ENCODE data around the gene NABP2.
A peak's percentile ranks its signal among the peaks of the same experiment; 100 is the strongest.
"Not testable (repeated sequence)": the region's sequence is repeated elsewhere in the genome, so short reads cannot be mapped to it uniquely, and the experiment has no call there.

NABP2 gene

DNA sequence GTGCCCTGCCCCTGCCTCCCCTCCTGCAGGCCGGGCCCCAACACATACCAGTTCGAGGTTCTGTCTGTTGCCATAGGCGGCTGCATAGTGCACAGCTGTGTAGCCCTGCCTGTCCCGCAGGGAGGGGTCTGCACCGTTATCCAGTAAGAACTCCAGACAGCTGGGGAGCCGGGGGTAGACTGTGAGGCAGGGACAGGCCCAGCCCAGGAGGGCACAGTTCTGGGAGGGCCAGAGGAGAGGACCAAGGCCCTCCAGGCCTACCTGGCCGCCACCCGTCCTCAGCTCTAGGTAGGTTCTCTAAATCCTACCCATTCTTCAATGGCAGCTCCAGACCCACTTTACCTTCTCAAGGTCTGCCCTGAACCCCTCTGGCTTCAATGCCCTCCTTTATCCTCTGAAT is 24.6 kb downstream of the NABP2 start:
- DNase-seq: no peak

DNA sequence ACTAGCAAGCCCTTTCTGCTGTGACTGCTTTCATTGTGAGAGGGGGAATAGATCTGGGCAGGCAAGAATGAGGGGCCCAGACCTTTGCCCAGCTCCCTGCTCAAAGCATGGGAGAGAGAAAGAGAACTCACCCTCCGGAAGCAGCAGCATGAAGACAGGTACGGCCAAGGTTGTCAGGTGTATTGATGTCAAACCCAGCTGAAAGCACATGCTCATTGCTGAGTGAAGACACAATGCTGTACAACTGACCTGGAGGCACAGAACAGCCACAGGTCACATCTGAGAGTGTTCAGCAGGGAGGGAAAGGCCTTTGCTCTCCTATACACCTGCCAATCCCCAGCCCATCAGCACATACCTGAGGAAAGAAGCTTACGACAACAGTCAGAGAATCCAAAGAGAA is 28.5 kb downstream of the NABP2 start:
- no peak for DNase-seq

DNA sequence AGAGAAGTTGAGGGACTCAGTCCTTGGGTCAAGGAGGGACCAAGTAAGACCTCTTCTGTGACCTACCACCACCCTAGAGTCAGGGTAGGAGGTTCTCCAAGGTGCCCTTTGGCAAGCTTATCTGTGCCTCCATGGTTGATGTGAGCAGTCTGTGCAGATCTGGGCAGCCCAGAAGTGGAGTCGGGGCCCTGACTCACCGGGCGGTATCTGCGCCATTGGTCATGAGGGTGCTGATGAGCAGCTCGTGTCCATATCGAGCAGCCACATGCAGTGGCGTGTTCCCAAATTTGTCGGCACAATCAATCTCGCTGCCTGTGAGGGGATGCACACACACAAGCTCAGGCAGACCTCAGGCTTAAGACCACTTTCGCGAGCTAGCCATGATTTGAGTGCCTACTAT is 28.9 kb downstream of the NABP2 start:
- DNase-seq: no peak

DNA sequence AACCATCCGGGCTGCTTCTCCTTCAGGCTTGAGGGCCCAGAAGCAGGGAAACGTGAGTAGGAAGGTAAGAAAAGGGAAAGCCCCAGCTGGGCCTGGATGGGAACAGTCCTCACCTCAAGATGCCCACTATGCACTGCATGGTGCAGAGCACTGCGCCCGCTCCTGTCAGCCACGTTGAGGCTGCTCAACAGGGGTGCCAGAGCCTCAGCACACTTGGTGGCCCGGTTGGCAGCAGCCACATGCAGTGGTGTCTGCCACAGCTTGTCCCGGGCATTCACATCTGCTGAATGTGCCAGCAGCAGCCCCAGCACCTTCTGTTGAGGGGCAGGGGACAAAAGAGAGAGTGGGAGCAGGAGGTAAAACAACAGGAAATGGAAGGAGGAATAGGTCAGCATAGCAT is 31.5 kb downstream of the NABP2 start:
- DNase-seq: no peak

DNA sequence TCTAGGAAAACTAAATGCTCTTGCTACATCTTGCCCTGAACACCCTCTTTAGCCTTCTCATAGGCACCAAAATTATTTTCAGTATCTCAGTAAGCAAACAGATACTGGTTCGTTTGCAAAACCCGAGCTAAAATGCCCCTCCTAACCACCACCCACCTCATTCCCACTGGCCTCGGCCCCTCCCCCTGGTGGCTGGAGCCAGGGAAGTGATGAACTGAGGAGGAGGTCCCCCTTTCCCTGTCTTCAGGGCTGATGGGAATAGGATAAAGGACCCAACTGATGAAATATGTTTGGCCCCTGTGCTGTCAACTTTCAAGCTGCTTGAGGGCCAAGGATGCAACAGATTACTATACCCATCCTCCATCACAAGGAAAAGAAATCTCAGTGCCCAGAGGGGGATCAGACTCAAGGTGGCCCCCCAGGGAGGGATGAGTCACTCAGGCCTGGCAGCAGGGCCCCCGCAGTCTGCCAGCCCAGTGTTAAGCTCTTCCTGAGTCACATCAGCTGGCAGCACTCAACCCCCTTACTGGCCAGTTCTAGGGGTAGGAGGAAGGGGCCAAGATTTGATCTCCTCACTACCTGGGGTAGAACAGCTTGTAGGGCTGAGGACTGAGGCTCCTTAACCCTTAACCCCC is 32.3 kb downstream of the NABP2 start:
- no peak for DNase-seq

DNA sequence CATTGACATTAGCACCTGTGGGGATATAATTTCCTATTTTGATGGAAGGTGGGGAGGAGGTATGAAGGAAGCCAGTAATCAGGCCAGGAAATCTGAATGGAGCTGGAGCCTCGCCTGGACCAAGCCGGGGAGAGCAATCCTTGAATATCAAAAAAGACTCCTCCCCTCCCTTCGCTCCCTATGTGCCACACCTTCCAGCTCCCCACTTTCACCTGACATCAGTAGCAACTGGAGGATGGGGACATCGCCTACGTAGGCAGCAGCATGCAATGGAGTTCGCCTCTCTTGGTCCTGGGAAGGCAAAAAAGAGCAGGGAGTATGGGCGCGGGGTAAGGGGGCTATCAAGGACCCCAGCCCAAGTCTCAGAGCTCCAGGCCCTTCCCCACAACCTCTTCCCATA is 32.9 kb downstream of the NABP2 start:
- DNase-seq: no peak

DNA sequence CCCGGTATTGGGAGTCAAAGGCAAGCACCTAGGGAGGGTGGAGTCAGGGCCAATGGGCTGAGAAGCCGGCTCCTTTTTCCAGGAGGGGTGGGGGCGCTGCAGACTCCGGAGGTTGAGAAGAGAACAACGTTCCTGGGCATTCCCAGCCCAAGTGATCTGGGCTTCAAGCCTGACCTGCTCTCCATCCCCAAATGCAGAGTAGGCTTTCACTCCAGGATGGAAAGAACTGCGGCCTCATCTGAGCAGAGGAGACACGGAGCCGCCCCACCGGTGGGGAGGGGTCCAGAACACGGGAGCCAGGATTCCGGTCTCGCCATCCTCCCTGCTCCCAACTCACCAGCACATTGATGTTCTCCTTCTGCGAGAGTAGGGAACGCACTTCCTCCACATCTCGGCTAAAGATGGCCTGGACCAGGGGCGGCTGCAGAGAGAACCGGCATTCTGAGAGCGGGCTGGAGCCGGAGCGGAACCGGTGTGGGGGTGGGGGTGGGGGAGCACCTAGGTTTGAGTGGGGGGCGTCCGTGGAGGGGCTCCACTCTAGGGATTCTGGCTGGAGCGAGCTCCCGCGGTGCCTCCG is 33.4 kb downstream of the NABP2 start:
- no peak for DNase-seq

DNA sequence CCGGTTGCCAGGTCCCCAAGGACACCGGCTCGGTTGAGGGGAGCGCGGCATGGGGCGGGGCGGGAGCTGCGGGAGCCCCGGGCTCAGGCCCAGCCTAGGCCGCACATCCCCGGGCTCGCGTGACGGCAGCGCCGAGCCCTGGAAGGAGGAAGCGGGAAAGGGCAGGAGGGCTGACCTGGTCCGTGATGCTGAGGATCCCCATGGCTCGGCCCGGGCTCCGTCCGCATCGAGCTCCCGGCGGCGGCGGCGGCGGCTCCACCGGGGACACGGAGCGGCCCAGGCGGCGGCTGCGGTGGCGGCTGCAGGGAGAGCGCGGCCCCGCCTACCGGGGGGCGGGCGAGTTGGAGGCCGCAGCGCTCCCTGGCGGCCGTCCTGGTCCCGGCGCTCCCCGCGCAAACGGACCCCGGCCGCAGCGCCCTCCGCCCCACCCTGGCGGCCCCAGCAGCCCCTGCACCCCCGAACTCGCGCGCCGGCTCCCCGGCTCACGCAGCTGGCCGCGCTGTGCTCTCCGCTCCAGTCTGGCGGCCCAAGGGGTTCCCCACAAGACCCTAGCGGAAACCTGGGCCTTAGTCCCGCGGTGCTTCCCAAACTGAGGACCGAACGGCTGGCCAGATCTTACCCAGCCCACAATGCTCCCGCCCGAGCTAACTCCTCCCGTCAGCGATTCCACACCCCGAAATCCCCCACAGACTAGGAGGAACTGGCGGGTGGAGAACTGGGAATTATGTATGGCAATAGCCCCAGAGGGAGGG is 34.1 kb downstream of the NABP2 start, which contains the start of gene ANKRD52:
Gene ANKRD52, minus strand, starts transcription at position 317 of the 752 bp plus-strand sequence. Its CDS starts 115 bp downstream, at position 202.
- DNase-seq: peak; percentile 83

DNA sequence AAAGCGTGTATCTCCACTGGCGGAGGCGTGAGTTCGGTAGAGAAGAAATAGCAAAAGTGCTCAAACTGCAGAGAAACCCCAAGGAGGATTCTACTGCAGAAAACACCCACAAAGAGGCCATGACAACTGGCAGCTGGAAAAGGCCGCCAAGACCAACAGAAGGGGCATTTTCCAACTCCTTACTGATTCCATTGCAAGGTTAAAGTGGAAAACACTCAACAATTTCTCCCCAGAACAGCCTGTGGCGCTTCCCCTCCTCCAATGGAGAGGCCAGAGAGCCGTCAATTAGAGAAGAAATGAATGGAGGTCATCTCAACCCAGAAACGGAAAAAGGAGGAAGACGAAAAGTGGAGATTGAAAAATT is 34.7 kb downstream of the NABP2 start:
- DNase-seq: no peak

DNA sequence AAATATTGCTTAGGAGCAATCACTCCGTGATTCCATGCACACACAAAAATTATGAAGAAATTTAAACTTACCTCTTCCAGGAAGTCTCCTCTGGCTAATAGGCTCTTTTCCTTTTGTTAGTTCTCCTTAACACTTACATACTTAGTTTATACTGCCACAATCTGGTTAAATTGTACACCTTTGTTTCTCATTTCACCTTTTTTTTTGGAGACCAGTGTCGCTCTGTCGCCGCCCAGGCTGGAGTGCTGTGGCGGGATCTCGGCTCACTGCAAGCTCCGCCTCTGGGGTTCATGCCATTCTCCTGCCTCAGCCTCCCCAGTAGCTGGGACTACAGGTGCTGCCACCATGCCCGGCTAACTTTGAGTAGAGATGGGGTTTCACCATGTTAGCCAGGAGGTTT is 36.2 kb downstream of the NABP2 start:
- no peak for DNase-seq

DNA sequence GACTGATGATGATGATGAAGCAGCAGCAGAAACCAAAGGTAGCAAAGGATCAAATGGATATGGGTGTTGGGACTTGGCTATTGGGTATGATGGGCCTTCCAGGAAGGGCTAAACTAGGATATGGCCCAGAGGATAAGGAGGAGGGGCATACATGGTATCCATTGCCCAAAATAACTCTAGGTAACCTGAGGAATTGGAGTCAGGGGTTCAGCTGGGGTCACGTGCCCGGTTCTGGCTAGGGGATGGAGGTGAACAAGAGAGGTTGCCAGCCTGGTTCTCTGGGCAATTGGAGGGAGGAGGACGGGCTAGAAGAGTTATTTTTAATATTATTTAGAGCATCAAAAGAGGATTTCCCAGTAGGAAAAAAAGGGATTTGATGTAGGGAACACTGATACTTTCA is 36.8 kb downstream of the NABP2 start:
- DNase-seq: no peak

DNA sequence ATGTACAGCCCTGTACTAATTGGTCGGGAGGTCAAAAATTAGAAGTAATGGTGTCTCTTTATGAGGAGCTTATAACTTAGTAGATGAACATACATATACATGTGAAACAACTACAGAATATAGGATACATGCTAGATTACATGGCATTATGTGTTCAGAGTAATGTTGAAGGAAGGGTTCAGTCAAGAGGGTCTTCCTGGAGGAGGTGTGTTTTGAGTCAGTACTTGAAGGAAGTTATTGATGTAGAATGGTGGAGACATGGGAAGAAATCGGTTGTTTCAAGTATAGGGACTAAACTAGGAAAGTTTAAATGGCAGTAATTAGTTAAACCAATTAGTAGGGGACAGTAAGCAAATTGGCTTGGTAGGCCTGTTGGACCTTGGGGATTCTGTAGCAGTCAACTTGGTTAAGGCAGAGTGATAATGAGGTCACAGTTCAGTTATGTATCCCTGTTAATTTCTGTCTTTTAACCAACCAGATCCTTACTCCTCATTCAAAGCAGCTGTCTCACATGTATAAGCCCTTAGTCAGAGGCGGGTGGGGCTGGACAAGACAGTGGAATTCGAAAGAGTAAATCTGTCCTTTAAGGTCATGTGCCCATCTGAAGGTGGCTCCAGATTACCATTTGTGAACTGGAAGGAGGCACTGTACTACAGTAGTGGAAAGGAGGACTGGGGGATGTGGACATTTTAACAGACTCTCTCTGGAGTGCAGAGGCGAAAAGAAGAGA is 37.5 kb downstream of the NABP2 start:
- DNase-seq: no peak

DNA sequence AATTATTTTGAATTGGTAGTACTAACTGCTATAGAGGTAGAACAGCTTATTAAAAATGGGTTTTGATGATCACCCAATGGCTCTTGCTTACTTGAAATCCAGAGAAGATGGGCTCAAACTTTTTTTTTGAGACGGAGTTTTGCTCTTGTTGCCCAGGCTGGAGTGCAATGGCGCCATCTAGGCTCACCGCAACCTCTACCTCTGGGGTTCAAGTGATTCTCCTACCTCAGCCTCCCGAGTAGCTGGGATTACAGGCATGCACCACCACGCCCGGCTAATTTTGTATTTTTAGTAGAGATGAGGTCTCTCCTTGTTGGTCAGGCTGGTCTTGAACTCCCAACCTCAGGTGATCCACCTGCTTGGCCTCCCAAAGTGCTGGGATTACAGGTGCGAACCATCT is 38.8 kb downstream of the NABP2 start:
- DNase-seq: not testable (repeated sequence)

DNA sequence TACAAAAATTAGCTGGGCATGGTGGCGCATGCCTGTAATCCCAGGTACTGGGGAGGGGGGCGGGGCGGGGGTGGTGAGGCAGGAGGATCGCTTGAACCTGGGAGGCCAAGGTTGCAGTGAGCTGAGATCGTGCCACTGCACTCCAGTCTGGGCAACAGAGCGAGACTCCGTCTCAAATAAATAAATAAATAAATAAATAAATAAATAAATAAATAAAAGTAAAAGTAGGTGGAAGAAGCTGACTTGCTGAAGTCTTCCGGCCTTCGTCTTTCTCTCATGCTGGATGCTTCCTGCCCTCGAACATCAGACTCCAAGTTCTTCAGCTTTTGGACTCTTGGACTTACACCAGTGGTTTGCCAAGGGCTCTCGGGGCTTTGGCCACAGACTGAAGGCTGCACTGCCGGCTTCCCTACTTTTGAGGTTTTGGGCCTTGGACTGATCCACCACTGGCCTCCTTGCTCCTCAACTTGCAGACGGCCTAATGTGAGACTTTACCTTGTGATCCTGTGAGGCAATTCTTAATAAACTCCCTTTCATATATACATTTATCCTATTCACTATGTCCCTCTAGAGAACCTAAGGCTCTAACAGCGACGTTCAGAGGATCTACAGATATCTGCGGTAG is 42.0 kb downstream of the NABP2 start:
- DNase-seq: not testable (repeated sequence)

DNA sequence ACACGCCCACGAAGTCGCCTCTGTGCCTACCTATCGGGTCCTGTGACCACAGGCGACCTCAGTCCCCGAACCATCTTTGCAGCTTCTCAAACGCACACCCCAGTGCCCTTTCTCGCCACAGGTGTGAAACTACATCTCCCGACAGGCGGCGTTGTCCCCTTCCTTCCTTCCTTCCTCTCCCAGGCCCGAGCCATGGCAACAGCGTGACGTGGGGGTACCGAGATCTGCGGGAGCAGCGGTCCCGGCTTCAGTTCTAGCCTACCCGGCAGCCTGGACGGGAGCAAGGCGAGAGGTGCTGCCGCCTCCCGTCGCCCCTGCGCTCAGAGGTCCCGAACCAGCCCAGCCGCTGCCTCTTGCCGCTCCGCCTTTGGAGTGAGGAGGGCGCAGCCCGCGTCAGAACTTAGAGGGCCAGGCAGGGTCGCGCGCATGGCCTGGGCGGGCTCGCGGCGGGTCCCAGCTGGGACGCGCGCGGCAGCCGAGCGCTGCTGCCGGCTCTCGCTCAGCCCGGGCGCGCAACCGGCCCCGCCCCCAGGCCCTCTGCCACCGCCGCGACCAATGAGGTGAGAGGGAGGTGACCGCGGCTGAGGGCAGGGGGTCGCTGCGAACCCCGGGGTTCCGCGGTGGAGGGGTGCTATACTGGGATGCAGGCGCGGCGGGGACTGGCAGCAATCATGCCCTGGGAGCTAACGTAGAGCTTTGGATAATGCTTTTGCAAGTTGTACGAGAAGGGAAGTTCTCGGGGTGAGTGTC is 42.7 kb downstream of the NABP2 start, which contains the start of gene COQ10A:
Gene COQ10A, plus strand, starts transcription at position 250 of the 750 bp plus-strand sequence. Its CDS starts 177 bp downstream, at position 427.
- DNase-seq: peak; percentile 92

DNA sequence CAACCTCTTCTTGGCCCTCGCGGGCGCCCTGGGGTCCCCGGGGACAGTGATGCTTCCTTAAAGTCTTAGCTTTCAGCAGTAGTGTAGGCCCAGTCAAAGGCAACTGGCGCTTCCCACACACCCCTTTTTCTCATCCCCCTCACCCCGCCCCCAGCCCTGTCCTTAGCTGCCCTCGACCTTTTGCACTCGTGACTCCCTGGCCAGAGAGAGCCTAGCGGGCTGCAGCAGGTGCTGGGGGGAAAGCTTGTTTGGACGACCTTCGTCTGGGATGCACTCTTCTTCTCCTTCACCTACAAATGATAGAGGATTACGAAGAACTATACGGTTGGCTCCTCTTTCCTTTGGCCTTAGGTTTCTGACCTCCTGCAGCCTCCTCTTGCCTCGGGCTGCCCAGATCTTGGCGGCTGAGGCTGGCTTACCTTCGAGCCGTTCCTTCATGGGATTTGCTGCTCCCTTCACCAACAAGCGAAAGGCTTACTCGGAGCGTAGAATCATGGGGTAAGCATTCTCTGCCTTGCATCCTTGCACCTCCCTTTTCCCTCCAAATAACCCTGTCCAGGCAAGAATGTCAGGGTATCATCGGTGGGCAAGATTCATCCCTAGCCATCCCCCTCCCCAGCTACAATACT is 43.4 kb downstream of the NABP2 start:
- DNase-seq: no peak

DNA sequence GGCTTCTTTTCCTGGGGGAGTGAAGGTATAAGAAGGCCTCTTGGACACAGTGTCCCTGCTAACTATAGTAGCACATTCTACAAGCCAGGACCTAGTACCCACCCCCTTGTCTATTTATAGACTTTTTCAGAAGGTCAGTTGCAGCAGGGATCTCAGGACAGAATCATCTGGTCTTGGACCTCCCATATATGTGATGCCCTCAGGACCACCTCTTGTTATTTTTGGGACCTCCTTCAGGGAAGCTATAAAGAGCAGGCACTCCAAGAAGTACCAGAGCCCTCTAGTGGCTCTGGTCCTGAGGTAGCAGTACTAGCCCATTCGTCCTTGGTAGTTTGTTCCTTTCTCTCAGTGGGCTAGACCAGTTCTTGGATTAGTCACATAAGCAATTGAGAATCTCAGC is 46.9 kb downstream of the NABP2 start:
- DNase-seq: peak; percentile 12

DNA sequence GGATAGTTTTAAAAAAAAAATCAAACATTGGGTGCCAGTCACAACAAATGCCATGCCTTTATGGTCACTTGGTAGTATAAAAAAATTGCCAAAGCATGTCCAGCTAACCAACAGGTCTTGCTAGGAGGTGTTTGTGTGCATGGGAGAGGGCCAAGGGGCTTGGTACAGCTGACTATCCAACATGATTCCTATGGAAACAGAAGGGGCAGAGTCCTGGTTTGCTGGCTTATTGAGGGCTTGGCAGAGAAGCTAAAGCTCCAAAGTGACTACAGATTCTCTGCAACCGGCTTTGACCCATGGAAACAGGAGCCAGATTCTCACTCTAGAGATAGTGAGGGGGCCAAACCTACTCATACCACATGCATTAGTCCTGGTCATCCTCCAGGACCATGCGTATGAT is 48.3 kb downstream of the NABP2 start:
- not testable (repeated sequence) for DNase-seq

DNA sequence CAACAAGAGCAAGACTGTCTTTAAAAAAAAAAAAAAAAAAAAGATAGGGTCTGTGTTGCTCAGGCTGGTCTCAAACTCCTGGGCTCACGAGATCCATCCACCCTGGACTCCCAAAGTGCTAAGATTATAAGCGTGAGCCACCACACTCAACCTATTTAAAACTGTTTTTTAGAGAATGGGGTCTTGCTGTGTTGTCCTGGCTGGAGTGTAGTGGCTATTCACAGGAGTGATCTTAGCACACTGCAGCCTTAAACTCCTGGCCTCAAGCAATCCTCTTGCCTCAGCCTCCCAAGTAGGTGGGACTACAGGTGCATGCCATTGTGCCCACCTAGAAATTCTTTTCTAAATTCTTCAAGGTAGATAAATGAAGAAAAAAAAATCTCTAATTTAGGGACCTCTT is 50.2 kb downstream of the NABP2 start:
- DNase-seq: no peak

DNA sequence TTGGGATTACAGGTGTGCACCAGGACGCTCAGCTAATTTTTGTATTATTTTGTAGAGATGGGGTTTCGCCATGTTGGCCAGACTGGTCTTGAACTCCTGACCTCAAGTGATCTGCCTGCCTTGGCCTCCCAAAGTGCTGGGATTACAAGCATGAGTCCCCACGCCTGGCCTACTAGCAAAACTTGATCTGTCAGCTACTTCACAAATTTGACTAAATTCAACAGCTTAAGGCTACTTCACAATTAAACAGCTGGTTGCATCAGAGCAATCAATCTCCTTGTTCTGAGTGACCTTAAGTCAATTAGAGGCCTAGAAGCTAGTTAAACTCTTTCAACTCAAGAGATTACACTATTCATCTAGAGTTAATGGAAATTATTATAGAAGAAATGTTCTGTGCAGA is 54.8 kb downstream of the NABP2 start:
- DNase-seq: no peak

All from CD4-positive, alpha-beta T cell treated with Interleukin-10 for 1 hour (primary cell).